ENCODE results near the gene ZFYVE21. TPM values are rescaled to one million over a fixed set of nuclear protein-coding genes. Genes with fewer than 3 reads are reported as not detected.
A peak's percentile ranks its signal among the peaks of the same experiment; 100 is the strongest.

Gene ZFYVE21
- total RNA-seq, 1 donor: 36.9 TPM

DNA sequence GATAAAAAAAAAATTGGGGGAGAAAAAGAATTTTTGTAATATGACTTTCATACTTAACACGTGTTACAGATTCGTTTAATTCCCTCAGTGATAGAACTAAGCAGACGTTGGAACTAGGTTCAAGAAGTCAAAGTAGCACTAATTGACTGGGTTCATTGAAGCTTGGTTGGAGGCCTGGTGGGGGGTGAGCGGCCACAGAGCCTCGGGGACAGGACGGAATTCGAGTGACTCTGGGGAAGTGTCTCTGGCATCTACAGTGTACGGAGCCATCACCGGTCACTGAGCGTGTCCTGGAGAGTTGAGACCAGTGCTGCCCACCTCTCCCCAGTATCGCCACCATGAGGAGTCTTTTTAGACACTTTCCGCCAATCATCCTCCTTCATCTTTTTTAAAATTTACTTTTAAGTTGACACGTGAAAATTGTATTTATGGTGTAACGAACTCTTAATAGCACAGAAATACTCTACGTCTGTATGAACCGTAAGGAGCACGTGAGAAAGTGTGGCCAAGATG, 1.3 kb downstream of the ZFYVE21 start:
- no peak overlapping the region for H2AFZ ChIP-seq (ENCODE audit: low read length)
- H3K4me2 ChIP-seq (ENCODE audit: insufficient read depth, low read length): peak overlapping the region; percentile 80
- H3K27ac ChIP-seq (ENCODE audit: low read depth, low read length): no peak overlapping the region
- H3K9me3 ChIP-seq (ENCODE audit: low read depth, low read length): no peaks in the 10 kb centered on the region
- no peak for DNase-seq (ENCODE audit: insufficient read length, low spot score, missing footprints)
- peak overlapping the region; percentile 81 for H3K4me3 ChIP-seq (ENCODE audit: insufficient read depth, low read length)
- peaks cover 27% of the 10 kb centered on the region for H3K4me1 ChIP-seq (ENCODE audit: insufficient read depth, low read length)
- H4K20me1 ChIP-seq (ENCODE audit: insufficient read depth, low read length): peaks cover 44% of the 10 kb centered on the region
- TF ChIP-seq, protein P1, sequence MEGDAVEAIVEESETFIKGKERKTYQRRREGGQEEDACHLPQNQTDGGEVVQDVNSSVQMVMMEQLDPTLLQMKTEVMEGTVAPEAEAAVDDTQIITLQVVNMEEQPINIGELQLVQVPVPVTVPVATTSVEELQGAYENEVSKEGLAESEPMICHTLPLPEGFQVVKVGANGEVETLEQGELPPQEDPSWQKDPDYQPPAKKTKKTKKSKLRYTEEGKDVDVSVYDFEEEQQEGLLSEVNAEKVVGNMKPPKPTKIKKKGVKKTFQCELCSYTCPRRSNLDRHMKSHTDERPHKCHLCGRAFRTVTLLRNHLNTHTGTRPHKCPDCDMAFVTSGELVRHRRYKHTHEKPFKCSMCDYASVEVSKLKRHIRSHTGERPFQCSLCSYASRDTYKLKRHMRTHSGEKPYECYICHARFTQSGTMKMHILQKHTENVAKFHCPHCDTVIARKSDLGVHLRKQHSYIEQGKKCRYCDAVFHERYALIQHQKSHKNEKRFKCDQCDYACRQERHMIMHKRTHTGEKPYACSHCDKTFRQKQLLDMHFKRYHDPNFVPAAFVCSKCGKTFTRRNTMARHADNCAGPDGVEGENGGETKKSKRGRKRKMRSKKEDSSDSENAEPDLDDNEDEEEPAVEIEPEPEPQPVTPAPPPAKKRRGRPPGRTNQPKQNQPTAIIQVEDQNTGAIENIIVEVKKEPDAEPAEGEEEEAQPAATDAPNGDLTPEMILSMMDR (IDR thresholded peaks at IDR 0.05; ENCODE audit: extremely low read depth, low read depth, low read length): no peak
- peaks cover 73% of the 10 kb centered on the region for H3K79me2 ChIP-seq (ENCODE audit: insufficient read depth, low read length)
- H3K36me3 ChIP-seq (ENCODE audit: insufficient read depth, low read length): no peaks in the 10 kb centered on the region
- no peaks in the 10 kb centered on the region for H3K27me3 ChIP-seq (ENCODE audit: insufficient read depth, low read length)

DNA sequence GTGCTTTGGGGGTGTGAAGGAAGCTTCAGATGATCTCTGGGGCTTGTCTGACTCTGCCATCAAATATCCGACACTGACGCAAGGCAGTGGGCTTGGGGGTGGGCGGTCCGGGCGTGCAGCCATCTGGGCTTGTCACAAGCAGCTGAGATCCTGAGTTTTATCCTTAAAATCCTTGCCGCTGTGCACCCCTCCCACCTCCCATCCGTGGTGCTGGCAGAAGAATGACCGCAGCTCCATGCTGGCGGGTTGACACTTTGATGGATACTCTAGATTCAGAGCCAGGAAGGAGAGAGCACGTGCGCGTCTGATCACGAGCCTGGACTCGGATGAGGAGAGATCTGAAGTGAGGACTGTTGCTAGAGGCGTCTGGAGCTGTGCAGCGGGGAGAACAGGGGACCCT, 3.0 kb downstream of the ZFYVE21 start:
- no peak overlapping the region for H2AFZ ChIP-seq (ENCODE audit: low read length)
- H3K4me1 ChIP-seq (ENCODE audit: insufficient read depth, low read length): peaks cover 28% of the 10 kb centered on the region
- DNase-seq (ENCODE audit: insufficient read length, low spot score, missing footprints): no peak
- H3K27me3 ChIP-seq (ENCODE audit: insufficient read depth, low read length): no peaks in the 10 kb centered on the region
- no peaks in the 10 kb centered on the region for H3K36me3 ChIP-seq (ENCODE audit: insufficient read depth, low read length)
- H3K79me2 ChIP-seq (ENCODE audit: insufficient read depth, low read length): peaks cover 81% of the 10 kb centered on the region
- TF ChIP-seq, protein P1 (IDR thresholded peaks at IDR 0.05; ENCODE audit: extremely low read depth, low read depth, low read length): no peak
- H4K20me1 ChIP-seq (ENCODE audit: insufficient read depth, low read length): peaks cover 51% of the 10 kb centered on the region
- H3K4me2 ChIP-seq (ENCODE audit: insufficient read depth, low read length): no peak overlapping the region
- H3K27ac ChIP-seq (ENCODE audit: low read depth, low read length): no peak overlapping the region
- no peak overlapping the region for H3K4me3 ChIP-seq (ENCODE audit: insufficient read depth, low read length)
- H3K9me3 ChIP-seq (ENCODE audit: low read depth, low read length): no peaks in the 10 kb centered on the region

DNA sequence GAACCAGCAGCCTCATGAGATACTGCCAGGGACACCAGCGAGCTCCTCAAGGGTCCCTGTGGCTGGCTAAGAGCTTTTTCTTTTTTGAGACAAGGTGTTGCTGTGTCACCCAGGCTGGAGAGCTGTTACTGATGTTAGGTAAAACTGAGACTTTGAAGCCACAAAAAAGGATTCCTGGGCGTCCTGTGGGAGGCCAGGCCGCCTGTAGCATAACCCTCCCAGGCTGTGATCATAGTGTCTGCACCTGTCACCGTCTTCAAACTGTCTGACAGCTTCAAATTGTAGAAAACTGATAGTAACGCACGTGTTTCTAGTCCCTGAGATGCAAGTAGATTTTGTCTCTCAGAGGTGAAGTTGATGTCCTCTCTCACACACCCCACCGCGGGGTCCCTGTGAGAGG, 4.1 kb downstream of the ZFYVE21 start:
- no peak overlapping the region for H2AFZ ChIP-seq (ENCODE audit: low read length)
- H3K9me3 ChIP-seq (ENCODE audit: low read depth, low read length): no peaks in the 10 kb centered on the region
- H3K27ac ChIP-seq (ENCODE audit: low read depth, low read length): no peak overlapping the region
- no peak overlapping the region for H3K4me3 ChIP-seq (ENCODE audit: insufficient read depth, low read length)
- no peaks in the 10 kb centered on the region for H3K36me3 ChIP-seq (ENCODE audit: insufficient read depth, low read length)
- no peak for DNase-seq (ENCODE audit: insufficient read length, low spot score, missing footprints)
- TF ChIP-seq, protein P1 (IDR thresholded peaks at IDR 0.05; ENCODE audit: extremely low read depth, low read depth, low read length): no peak
- peaks cover 22% of the 10 kb centered on the region for H3K4me1 ChIP-seq (ENCODE audit: insufficient read depth, low read length)
- peaks cover 83% of the 10 kb centered on the region for H3K79me2 ChIP-seq (ENCODE audit: insufficient read depth, low read length)
- H3K4me2 ChIP-seq (ENCODE audit: insufficient read depth, low read length): no peak overlapping the region
- no peaks in the 10 kb centered on the region for H3K27me3 ChIP-seq (ENCODE audit: insufficient read depth, low read length)
- H4K20me1 ChIP-seq (ENCODE audit: insufficient read depth, low read length): peaks cover 63% of the 10 kb centered on the region

DNA sequence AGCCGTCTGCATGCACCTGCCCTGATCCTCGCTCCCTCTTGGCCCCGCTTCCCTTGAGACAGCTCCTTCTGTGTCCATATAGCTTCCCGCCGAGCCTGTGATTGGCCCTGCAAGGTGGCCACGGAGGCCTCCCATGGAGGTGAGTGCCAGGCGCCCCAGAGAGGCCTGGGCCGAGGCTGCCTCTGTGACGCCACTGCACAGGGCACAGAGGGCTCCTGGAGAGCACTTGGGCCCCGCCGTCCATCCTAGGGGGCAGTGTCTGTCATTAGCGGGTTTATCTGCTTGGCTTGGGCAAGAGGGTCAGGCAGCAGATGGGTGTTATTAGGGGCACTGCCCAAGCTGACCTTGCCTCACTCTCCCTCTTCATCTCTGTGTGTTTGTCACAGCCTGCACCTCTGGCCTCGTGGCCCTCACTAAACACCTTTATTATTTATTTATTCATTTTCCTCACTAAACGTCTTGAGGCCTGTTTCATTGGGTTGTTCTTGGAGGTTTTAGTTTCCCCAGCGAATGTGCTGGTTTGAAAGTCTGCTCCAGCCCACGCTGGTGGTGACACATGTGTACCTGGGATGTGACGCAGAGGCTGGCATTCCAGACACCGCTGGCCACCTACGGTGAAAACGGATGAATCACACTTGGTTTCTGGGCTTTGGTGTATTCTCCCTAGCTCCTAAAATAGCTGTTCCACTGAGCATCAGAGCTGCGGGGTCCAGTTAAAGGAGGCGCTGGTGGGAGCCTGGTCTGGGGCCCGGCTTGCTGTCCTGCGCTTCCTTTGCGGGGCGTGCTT, 5.9 kb downstream of the ZFYVE21 start:
- H3K27ac ChIP-seq (ENCODE audit: low read depth, low read length): peak overlapping the region; percentile 69
- H3K36me3 ChIP-seq (ENCODE audit: insufficient read depth, low read length): peaks cover 3% of the 10 kb centered on the region
- peaks cover 95% of the 10 kb centered on the region for H3K79me2 ChIP-seq (ENCODE audit: insufficient read depth, low read length)
- peaks cover 61% of the 10 kb centered on the region for H4K20me1 ChIP-seq (ENCODE audit: insufficient read depth, low read length)
- H3K4me1 ChIP-seq (ENCODE audit: insufficient read depth, low read length): peaks cover 21% of the 10 kb centered on the region
- peak; percentile 97 for DNase-seq (ENCODE audit: insufficient read length, low spot score, missing footprints)
- H2AFZ ChIP-seq (ENCODE audit: low read length): no peak overlapping the region
- TF ChIP-seq, protein P1 (IDR thresholded peaks at IDR 0.05; ENCODE audit: extremely low read depth, low read depth, low read length): no peak
- no peaks in the 10 kb centered on the region for H3K27me3 ChIP-seq (ENCODE audit: insufficient read depth, low read length)
- H3K4me3 ChIP-seq (ENCODE audit: insufficient read depth, low read length): no peak overlapping the region
- no peaks in the 10 kb centered on the region for H3K9me3 ChIP-seq (ENCODE audit: low read depth, low read length)
- peak overlapping the region; percentile 2 for H3K4me2 ChIP-seq (ENCODE audit: insufficient read depth, low read length)
